GM12872 (cell line): ENCODE results near the gene ERAL1.

Source experiments
- TF ChIP-seq, protein P1 (sequence below): IDR thresholded peaks from 3 replicates; pipeline ENCODE4 v1.5.1; 2011; ENCODE audit warnings: low read depth, mild to moderate bottlenecking, low read length, moderate library complexity; ENCODE audit not compliant: insufficient read depth

Gene ERAL1

DNA sequence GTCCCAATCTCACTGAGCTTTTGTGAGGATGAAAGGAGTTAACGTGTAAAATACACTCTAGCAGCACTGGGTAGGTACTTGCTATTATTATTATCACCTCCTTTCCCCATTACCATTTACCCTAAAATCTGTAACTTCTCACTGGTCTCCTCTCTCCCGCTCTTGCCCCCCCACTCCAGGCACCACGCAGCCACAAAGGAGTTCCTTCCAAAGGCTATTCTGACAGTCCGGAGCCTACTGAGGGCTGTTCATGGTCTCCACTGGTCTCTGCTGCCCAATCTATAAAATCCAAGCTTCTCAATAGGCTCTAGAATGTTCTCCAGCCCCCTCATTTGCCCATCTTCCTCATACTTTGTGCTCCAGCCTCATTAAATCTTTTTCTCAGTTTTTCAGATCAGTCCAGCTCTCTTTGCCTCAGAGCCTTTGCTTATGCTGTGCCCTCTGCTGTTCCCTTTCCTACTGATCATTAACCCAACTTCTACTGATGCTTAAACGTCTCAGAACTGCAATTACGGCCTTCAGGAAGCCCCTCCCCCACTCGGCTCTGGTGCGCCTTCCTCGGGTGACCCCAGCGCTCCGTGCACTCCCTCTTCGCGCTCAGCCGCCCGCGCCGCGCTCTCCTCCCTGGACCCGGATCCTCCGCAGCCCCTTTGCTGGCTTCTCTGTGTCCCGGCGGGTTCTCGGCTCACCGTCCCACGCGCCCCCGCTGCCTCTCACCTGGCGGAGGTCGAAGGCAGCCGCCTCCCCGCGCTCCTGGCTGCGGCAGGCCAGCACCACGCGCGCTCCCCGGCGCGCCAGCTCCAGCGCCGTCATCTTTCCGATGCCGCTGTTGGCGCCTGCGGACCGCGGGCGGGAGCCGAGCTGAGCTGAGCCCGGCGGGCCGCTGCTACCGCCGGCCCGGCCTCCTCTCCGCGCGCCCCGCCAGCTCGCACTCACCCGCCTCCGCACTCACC, 47.3 kb downstream of the ERAL1 start:
- TF ChIP-seq, protein P1, sequence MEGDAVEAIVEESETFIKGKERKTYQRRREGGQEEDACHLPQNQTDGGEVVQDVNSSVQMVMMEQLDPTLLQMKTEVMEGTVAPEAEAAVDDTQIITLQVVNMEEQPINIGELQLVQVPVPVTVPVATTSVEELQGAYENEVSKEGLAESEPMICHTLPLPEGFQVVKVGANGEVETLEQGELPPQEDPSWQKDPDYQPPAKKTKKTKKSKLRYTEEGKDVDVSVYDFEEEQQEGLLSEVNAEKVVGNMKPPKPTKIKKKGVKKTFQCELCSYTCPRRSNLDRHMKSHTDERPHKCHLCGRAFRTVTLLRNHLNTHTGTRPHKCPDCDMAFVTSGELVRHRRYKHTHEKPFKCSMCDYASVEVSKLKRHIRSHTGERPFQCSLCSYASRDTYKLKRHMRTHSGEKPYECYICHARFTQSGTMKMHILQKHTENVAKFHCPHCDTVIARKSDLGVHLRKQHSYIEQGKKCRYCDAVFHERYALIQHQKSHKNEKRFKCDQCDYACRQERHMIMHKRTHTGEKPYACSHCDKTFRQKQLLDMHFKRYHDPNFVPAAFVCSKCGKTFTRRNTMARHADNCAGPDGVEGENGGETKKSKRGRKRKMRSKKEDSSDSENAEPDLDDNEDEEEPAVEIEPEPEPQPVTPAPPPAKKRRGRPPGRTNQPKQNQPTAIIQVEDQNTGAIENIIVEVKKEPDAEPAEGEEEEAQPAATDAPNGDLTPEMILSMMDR = no peak

DNA sequence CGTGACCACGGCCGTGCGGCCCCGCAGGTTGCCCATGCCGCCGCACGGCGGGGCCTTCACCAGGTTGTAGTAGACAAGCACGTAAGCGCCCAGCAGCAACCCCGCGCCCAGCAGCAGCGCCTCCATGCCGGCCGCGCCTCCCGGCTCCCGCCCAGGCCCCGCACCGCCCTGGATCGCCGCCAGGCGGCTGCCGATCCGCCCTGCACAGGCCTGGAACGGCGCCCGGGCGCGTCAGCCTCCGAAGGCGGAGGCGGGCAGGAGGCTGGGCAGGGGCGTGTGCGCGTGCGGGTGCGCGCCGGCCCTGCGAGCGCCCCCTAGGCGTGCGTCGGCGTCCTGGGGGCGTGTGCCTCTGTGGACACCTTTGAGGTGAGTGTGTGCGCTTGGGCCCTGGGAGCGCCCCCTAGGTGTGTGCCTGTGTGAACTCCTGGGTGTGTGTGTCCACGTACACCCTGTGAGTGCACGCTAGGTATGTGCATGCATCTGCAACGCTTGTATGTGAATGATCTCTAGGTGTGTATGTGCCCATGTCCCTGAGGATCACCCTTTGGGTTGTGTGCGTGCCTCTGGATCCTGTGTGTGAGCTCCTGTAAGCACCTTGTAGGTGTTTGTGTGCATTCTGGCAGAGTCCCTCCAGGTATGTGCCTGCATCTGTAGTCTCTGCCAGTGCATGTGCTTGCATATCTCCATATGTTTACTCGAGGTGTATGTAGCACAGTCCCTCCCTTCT, 48.2 kb downstream of the ERAL1 start, which contains the start of gene DHRS13:
TSS of gene DHRS13 (minus strand) at position 261 of the 727 bp plus-strand sequence. CDS start at position 126, 135 bp downstream.
- TF ChIP-seq, protein P1 = peak; percentile 95

DNA sequence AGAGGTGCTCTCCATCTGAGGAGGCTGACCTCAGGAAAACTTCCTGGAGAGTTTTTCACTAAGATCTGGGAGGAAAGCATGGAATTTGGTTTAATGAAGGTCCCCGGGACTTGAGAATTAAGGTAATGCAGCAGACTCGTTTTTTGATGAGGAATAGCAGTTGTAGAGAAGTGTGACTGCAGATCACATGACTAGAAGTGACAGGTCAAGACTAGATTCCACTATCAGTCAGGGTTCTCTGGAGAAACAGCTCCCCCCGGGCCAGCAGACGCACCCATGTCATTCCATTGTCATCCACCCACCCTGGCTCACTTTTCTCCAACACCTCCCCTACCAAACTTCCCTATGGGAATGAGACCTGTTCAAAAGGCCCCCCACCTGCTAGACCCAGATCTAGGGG, 50.0 kb downstream of the ERAL1 start:
- TF ChIP-seq, protein P1 = no peak

DNA sequence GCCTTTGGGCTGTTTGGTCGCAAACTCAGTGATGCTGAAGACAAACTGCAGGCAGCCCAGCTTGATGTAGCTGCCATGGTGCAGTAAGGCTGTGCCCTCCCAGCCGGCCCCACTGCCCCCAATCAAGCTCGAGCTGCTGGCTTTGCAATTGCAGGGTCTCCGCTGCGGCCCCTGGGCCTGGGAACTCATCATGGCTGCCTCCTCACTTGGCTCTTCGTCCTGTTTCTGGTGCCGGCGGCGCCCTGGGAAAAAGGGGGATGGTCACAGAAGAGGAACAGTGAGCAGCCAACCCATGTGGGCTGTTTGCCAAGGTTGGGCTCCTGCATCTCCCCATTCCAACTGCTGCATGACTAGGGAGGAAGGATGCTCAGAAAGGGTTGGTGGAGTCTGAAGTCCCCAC, 51.5 kb downstream of the ERAL1 start:
- TF ChIP-seq, protein P1 = no peak

DNA sequence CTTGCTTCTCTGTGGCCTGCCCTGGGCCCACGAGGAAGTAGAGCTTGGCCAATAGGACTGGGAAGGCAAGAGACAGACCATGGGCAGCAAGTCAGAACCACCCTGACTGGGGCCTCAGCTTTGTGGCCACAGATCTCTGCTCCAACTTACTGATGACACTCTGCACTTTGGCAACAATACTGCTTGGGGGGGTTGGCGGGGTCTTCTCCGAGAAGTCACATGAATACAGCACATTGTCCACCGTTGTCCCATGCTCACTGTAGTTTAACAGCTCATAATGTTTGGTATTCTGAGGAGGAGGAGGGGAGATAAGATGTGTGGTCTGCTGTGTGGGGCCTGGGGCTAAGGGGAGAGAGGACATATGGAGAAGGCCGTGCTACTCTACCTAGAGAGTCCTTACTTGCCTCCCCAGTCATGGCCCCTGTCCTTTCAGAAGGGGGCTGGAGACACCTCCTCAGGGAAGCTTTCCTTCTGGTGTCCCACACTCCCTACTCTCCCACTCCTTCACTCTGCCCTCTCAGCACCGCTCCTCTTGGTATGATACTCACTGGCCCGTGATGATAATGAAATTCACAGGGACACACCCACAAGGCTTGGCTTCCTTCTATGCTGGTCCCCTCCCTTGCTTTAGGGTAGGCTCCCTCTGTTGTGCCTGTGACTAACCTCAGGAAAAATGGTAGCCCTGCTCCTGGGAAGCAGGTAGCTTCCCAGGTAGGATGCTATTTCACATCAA, 52.1 kb downstream of the ERAL1 start:
- TF ChIP-seq, protein P1 = no peak

DNA sequence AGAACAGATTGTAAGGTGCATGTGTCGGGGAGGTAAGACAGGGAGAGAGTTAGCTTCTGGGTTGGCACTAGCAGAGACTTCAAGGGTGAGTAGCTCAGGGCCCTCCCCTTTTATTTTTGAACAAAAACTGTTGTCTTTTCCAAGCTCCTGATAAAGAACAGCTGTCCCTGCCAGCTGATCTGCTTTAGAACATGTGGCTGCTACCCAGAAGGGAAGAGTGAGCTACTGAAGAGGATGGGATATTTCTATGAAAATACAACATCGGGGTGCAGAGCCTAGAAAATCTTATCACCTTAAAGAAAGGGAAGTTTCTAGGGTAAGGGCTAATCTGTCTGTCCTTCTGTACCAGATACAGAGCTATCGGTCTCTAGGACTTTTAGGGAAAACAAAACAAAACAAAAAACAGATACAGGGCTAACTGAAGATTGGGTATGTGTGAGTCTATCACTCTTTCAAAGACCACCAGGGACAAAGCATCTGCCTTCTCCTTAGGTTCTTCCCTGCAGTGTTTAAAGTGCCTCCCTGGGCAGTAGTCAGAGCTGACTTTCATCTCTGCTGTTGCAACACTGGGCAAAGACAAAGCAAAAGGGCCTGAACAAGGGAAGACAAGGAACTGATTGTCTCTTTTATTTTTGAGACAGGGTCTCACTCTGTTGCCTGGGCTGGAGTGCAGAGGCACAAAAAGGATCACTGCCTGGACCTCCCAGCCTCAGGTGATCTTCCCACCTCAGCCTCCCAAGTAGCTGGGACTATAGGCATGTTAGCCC, 53.1 kb downstream of the ERAL1 start:
- TF ChIP-seq, protein P1 = no peak
